Muscle layer of colon (tissue), 2 donors: Measurements from ENCODE around the gene TBX15.
"Not testable (repeated sequence)": the region's sequence is repeated elsewhere in the genome, so short reads cannot be mapped to it uniquely, and the experiment has no call there.

Source experiments
- H3K27ac ChIP-seq: one replicate; pipeline ENCODE4 v1.7.0; 2013; ENCODE audit warnings: low read depth, mild to moderate bottlenecking, low read length, moderate library complexity
- H3K27me3 ChIP-seq, 2 donors: one replicate each; pipeline ENCODE4 v1.7.0; 2013; ENCODE audit warnings: low read length in 2 of 2, mild to moderate bottlenecking in 2 of 2; ENCODE audit not compliant: insufficient read depth in 2 of 2, control insufficient read depth in 1 of 2
- H3K36me3 ChIP-seq: one replicate; pipeline ENCODE4 v1.7.0; 2013; ENCODE audit warnings: mild to moderate bottlenecking, low read length; ENCODE audit not compliant: insufficient read depth
- H3K4me1 ChIP-seq: one replicate; pipeline ENCODE4 v1.7.0; 2013; ENCODE audit warnings: mild to moderate bottlenecking, low read length; ENCODE audit not compliant: insufficient read depth
- H3K4me3 ChIP-seq, 2 donors: one replicate each; pipeline ENCODE4 v1.7.0; 2013; ENCODE audit warnings: low read length in 2 of 2, low read depth in 1 of 2, mild to moderate bottlenecking in 1 of 2, moderate library complexity in 1 of 2
- H3K9ac ChIP-seq: one replicate; pipeline ENCODE4 v1.7.0; 2013; ENCODE audit warnings: low read length
- H3K9me3 ChIP-seq: one replicate; pipeline ENCODE4 v1.7.0; 2013; ENCODE audit warnings: mild to moderate bottlenecking, low read length
- donor health status: abdominal sarcoma.
- donor health status: Adenocarcinoma of cecum.

The TBX15 gene

DNA sequence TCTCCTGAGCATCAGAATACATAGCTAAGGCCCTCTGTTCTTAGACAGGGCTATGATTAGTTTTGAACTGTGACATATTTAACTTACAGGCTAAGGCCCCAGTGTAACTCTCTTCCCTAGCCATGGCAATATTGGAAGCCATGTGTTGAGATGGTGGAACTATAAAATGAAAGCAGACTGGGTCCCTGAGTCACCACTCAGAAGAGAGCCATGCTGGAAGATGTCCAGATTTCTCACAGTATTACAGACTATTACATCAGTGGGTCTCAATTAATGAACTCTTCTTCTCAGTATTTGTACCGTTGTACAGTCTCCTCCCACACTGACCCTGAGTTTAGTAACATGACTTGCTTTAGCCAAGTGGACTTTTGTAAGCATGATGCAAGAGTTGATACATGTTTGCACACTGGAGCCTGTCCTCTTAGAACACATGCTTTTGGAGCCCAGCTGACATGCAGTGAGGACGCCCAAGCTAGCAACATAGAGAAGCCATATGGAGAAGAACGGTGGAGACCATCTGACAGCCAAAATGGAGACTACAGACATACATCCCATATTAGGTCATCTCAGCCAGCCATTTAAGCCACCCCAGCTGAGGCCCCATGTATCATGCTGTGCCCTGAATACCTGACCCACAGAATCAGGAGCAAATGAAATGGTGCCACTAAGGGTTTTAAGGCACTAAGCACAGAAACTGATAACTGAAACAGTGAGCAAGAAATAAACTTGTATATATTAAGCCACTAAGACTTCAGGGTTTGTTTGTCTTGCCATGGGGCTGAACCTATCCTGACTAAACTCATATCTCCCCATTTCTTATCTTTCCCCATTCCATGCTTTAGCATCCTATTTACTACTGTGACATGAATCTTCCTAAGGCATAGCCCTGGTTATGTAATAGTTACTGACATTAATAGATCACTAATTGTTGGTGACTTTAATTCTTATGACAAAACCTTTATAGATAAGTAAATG, 24.4 kb downstream of the TBX15 start:
- no peak overlapping the region for H3K27ac ChIP-seq

DNA sequence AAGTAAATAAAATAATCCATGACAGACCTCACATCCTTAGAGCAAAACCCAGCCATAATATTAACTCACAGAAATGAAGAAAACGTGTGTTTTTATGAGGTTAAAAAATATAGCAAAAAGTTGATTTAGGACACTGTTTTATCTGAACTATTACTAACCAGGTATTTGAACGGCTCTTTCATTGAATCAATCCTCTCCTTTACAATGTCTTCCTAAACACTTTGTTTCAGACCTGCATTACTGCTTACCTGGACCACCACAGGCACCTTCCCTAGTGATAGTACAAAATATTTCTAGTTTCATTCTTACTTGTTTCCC, 25.0 kb downstream of the TBX15 start:
- Histone ChIP-seq H3K27ac (no peak overlapping the region), H3K4me3 (no peak overlapping the region), H3K9ac (no peak overlapping the region), H3K36me3 (no peaks in the 10 kb centered on the region), H3K4me1 (no peaks in the 10 kb centered on the region), H3K27me3 (no peaks in the 10 kb centered on the region), H3K9me3 (no peaks in the 10 kb centered on the region)

More for the DNA sequence above, 24.4 kb downstream of the TBX15 start:
- Histone ChIP-seq H3K9me3 (no peaks in the 10 kb centered on the region), H3K4me1 (no peaks in the 10 kb centered on the region), H3K4me3 (no peak overlapping the region), H3K36me3 (no peaks in the 10 kb centered on the region), H3K9ac (no peak overlapping the region), H3K27me3 (no peaks in the 10 kb centered on the region)

DNA sequence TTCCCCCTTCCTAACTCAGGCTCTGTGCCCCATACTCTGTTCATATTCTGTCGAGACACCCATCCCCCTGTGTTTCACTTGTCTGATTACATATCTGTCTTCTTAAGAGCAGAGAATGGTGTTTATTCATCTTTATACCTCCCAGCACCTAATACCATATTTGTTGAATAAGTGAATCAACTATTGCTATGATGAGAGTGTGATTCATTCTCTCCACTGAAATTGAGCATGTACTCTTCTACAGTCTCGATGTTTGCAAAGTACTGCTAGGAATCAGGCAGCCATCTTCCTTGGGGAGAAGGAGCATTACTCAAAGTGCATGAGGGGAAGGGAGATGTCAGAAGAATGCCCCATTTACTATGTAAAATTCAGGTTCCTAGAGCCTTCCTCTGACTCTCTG, 27.0 kb downstream of the TBX15 start:
- Histone ChIP-seq H3K9ac (no peak overlapping the region), H3K27ac (no peak overlapping the region), H3K9me3 (no peaks in the 10 kb centered on the region), H3K27me3 (no peaks in the 10 kb centered on the region), H3K36me3 (no peaks in the 10 kb centered on the region), H3K4me1 (no peaks in the 10 kb centered on the region), H3K4me3 (no peak overlapping the region)

DNA sequence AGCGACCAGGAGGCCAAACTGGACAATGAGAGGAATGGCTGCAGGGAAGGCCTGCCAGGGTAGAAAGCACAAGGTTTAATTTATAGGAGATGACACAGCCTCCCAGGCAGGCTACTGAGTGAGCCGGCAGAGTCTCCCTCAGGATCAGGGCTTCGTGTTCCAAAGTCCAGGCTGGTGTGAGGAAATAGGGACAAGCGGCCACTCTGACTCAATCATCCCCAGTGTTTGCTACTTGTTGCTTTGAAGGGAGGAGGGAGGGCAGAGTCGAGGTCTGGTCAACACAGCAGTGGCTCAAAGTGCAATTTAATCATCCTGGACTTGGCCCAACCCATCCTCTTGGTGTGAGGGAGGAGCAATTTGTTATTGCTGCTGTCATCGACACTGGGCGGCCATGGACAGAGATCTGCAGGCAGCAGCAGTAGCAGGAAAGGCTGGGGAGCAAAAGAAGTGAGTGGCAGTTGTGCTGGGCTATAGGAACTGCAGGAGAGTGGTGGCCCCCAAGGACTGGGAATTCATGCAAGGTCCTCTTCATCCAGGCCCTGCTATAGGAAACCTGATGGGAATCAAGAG, 27.5 kb downstream of the TBX15 start:
- no peaks in the 10 kb centered on the region for H3K4me1 ChIP-seq
- H3K4me3 ChIP-seq = no peak overlapping the region
- no peaks in the 10 kb centered on the region for H3K9me3 ChIP-seq
- H3K27me3 ChIP-seq = no peaks in the 10 kb centered on the region
- H3K9ac ChIP-seq = no peak overlapping the region
- H3K27ac ChIP-seq = no peak overlapping the region
- no peaks in the 10 kb centered on the region for H3K36me3 ChIP-seq

DNA sequence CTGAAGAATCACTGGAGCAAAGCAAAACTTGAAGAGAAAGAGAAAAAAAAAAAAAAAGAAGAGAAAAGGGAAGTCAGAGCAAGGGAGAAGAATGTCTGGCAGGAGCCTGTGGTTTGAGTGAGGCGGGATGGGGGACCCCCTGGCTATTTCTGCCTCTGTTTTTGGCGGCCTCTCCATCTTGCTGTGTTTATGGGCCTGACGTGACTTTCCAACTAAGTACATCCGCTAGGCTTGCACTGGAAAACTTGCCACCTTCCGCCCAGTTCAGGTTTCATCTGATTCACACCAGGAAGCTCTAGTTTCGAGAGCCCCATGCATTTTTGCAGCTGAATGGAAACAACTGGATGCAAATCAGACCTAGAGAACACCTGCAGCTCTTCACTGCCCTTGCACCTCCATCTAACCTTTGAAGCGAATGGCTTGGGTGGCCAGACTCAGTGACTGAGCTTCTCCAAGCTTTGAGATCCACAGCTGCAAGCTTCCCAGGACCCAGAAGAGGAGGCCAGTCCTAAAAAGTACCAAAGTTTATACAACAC, 28.0 kb downstream of the TBX15 start:
- Histone ChIP-seq H3K9ac (no peak overlapping the region), H3K36me3 (no peaks in the 10 kb centered on the region), H3K9me3 (no peaks in the 10 kb centered on the region), H3K4me1 (no peaks in the 10 kb centered on the region), H3K4me3 (no peak overlapping the region), H3K27me3 (no peaks in the 10 kb centered on the region), H3K27ac (no peak overlapping the region)

DNA sequence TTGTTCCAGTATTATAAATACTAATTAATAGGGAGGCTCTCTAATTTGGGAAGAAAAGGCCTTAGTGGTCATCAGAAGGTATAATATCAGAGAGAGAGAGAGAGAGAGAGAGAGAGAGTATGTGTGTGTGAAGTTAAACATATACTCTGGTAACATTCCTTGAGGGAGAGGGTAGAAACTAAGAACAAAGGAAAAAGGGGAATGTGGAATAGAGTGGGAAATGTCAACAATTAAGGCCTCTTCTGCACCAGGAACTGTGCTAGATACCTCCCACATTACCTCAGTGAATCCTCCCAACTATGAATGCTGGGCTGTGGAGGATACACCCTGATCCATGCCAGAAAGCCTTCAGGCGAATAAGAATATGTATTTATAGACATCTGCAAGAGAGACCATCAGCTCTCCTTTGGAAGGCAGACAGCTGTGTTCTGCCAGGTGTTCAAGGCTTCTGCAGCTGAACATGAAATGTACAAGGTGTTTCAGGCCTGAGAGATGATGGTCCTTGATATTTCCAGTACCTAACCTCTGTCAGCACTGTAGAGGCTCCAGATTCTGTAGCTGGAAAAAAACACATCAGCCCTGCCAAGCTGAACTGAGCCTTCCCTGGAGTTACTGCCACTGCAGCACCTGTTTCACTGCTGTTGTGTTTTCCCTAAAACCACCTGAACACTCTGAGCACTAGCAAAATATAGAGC, 29.1 kb downstream of the TBX15 start:
- no peak overlapping the region for H3K27ac ChIP-seq
- H3K4me3 ChIP-seq = no peak overlapping the region
- no peaks in the 10 kb centered on the region for H3K9me3 ChIP-seq
- no peak overlapping the region for H3K9ac ChIP-seq
- no peaks in the 10 kb centered on the region for H3K4me1 ChIP-seq
- H3K27me3 ChIP-seq = no peaks in the 10 kb centered on the region
- no peaks in the 10 kb centered on the region for H3K36me3 ChIP-seq

DNA sequence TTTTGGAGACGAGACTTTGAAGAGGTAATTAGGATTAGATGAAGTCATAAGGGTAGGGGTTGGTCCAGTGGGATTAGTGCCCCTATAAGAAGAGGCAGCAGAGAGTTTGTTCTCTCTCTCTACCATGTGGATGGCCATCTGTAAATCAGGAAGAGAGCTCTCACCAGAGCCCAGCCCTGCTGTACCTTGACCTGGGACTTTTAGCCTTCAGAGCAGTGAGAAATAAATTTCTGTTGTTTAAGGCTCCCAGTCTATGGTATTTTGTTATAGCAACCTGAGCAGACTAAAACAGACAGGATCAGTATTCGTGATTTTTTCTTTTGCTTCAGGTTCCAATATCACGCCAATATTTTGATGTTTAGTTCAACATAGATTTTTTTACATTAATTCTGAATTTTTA, 30.0 kb downstream of the TBX15 start:
- Histone ChIP-seq H3K27me3 (no peaks in the 10 kb centered on the region), H3K9ac (no peak overlapping the region), H3K4me1 (no peaks in the 10 kb centered on the region), H3K27ac (no peak overlapping the region), H3K9me3 (no peaks in the 10 kb centered on the region), H3K36me3 (no peaks in the 10 kb centered on the region), H3K4me3 (no peak overlapping the region)

DNA sequence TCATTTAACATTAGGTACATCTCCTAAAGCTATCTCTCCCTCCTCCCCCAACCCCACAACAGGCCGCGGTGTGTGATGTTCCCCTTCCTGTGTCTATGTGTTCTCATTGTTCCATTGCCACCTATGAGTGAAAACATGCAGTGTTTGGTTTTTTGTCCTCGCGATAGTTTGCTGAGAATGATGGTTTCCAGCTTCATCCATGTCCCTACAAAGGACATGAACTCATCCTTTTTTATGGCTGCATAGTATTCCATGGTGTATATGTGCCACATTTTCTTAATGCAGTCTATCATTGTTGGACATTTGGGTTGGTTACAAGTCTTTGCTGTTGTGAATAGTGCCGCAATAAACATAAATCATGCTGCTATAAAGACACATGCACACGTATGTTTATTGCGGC, 30.6 kb downstream of the TBX15 start:
- not testable (repeated sequence) for H3K4me3 ChIP-seq, H3K9me3 ChIP-seq, H3K27ac ChIP-seq, H3K36me3 ChIP-seq, H3K27me3 ChIP-seq, H3K9ac ChIP-seq, H3K4me1 ChIP-seq

DNA sequence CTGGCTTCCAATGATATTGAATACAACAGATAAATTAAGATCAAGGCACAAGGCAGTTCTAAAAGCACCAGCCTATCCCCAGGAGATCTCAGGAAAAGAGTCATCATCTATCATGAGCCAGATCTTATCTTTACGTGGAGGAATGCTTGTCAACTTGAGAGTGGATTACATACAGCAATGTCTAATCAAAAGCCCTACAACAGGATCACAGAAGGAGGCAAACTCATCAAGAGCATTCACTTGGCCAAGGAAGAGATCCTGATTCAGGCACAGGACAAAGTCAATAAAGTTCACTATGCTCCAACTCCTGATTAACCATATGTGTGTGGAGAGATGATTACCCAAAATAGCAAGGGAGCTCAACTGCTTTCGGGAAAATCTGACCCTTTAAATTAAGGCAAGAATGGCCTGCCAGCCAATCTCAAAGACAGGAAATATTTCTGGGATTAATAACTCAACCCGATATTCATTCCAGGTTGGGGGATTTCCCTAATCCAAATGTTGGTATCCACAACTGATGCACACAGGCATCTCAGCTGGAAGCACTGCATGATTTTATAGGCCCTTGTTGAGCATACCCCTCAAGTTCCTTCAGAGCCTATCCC, 33.7 kb downstream of the TBX15 start:
- Histone ChIP-seq H3K4me3 (no peak overlapping the region), H3K4me1 (no peaks in the 10 kb centered on the region), H3K9me3 (no peaks in the 10 kb centered on the region), H3K27me3 (no peaks in the 10 kb centered on the region), H3K36me3 (no peaks in the 10 kb centered on the region), H3K27ac (no peak overlapping the region), H3K9ac (no peak overlapping the region)

DNA sequence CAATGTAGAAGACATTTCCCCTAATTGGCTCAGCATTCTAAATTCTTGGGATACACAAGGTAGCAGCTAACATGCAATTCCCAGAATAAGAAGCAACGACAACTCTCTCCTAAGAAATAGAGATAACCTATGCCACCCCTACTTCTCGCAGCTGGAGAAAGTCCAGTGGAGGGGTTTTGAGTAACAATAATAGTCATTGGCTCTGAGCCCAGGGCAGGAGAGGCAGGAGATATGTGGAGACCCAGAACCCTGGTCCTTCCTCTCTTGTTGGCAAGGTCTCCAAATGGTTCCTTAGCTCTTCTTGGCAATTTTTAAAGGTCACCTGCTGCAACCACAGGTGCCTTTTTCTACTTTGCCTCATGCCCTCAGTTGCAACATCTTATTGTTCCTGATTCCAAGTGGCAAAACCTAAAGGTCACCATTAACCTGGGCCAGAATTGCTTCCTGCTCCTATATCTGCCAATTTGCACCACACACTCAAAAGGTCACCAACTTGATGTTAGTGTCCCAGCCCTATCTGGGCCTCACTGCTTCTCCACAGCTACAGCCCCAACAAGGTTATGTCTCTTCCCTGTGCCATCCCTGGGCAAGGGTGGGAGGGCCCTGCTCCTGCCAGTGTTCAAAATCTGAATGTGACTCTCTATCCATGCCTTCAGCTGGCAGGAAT, 36.7 kb downstream of the TBX15 start:
- Histone ChIP-seq H3K27me3 (no peaks in the 10 kb centered on the region), H3K4me1 (no peaks in the 10 kb centered on the region), H3K4me3 (no peak overlapping the region), H3K9ac (no peak overlapping the region), H3K36me3 (no peaks in the 10 kb centered on the region), H3K9me3 (no peaks in the 10 kb centered on the region), H3K27ac (no peak overlapping the region)

DNA sequence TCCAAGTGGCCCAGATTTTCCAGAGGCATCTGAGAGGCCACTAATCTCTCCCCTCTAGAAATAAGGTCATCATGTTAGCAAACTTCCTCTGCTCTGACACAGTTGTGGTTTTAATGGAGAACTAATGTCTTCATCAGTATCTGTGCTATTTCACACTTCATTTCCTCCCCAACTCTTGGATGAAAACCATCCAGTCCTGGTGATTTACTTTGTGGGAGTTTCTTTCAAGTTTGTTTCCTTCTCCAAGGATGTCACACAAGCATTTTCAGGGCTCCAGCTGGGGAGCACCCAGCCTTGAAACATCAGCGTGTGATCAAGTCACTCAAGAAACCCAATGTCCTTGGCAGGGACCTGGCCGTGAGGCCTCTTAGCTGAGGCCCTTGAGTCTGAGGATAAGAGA, 38.8 kb downstream of the TBX15 start:
- H3K9ac ChIP-seq = no peak overlapping the region
- H3K36me3 ChIP-seq = no peaks in the 10 kb centered on the region
- H3K4me3 ChIP-seq = no peak overlapping the region
- no peaks in the 10 kb centered on the region for H3K27me3 ChIP-seq
- H3K9me3 ChIP-seq = no peaks in the 10 kb centered on the region
- no peaks in the 10 kb centered on the region for H3K4me1 ChIP-seq
- H3K27ac ChIP-seq = no peak overlapping the region
